Endothelial cell of umbilical vein (primary cell): ENCODE data around the gene UGT2B15. TPM values are rescaled to one million over a fixed set of nuclear protein-coding genes. Genes with fewer than 3 reads are reported as not detected.

Experiments used
- BruUV-seq: library from RNA; stranded (reverse); fragments of 400-500 nt; replicated peaks from 2 replicates; lab custom pipeline; 2021; lab: Mats Ljungman, UMichigan
- CTCF ChIA-PET: fragments of 300-600, 350-600 bp; sonication (Branson Sonifier 250); formaldehyde crosslinking; loops from one replicate; lab custom pipeline; 2021; ENCODE audit warnings: antibody characterized with exemption, inconsistent platforms; lab: Charles Lee
- POLR2A ChIA-PET: fragments of 300-600, 350-600 bp; sonication (Branson Sonifier 250); formaldehyde crosslinking; loops from one replicate; lab custom pipeline; 2021; ENCODE audit warnings: antibody characterized with exemption, inconsistent platforms; lab: Charles Lee
- DNase-seq: peaks from one replicate; pipeline ENCODE4 v3.0.0-alpha.2; 2011; ENCODE audit warnings: low read depth, low spot score
- FAIRE-seq: peaks from 2 replicates; lab custom pipeline; 2011; peaks lifted over from hg19 to GRCh38; lab: Jason Lieb, UNC
- H2AFZ ChIP-seq: 2 replicates; pipeline ENCODE4 v1.6.0; 2012; ENCODE audit warnings: low read depth, low read length, control low read depth, inconsistent platforms
- H3K27ac ChIP-seq: 2 replicates; pipeline ENCODE4 v1.5.1; 2011; ENCODE audit warnings: low read depth, mild to moderate bottlenecking, control low read depth, low read length, moderate library complexity; ENCODE audit not compliant: insufficient read depth
- H3K27me3 ChIP-seq, 2 experiments: 2 replicates each; pipeline versions ENCODE4 v1.6.0 to v1.6.1; 2011; ENCODE audit warnings: low read length in 2 of 2, mixed read lengths in 1 of 2; ENCODE audit not compliant: control insufficient read depth in 2 of 2, insufficient read depth in 2 of 2
- H3K36me3 ChIP-seq, 2 experiments: 2 replicates in 1 of 2; 3 replicates in 1 of 2; pipeline ENCODE4 v1.5.1; 2011; ENCODE audit warnings: low read length in 2 of 2, mild to moderate bottlenecking in 1 of 2, moderate library complexity in 1 of 2; ENCODE audit not compliant: control insufficient read depth in 2 of 2, insufficient read depth in 2 of 2; ENCODE audit errors: extremely low read depth in 1 of 2
- H3K4me1 ChIP-seq: 3 replicates; pipeline ENCODE4 v1.5.1; 2011; ENCODE audit warnings: mild to moderate bottlenecking, low read length; ENCODE audit not compliant: control insufficient read depth, insufficient read depth; ENCODE audit errors: extremely low read depth
- H3K4me2 ChIP-seq: 2 replicates; pipeline ENCODE4 v1.6.1; 2011; ENCODE audit warnings: low read length, control low read depth, mixed read lengths; ENCODE audit not compliant: insufficient read depth
- H3K4me3 ChIP-seq, 3 experiments: fragments of 200-600 bp in 1 of 3; sonication (generic), shearing (Covaris generic) in 1 of 3; replicated peaks in 1 of 3; 2 replicates each; pipeline ENCODE4 v1.5.1; 2011 to 2016; ENCODE audit warnings: control low read depth in 3 of 3, low read length in 3 of 3, mild to moderate bottlenecking in 2 of 3, inconsistent platforms in 1 of 3, low read depth in 1 of 3, moderate library complexity in 1 of 3; ENCODE audit not compliant: insufficient read depth in 1 of 3
- H3K79me2 ChIP-seq: 2 replicates; pipeline ENCODE4 v1.6.0; 2012; ENCODE audit warnings: low read length, inconsistent platforms; ENCODE audit not compliant: control insufficient read depth, insufficient read depth
- H3K9ac ChIP-seq: replicated peaks from 2 replicates; pipeline ENCODE3; 2011; ENCODE audit warnings: low read length, control low read depth; ENCODE audit not compliant: insufficient read depth; ENCODE audit errors: extremely low read depth
- H3K9me1 ChIP-seq: replicated peaks from 3 replicates; pipeline ENCODE4 v1.6.0; 2011; ENCODE audit warnings: mild to moderate bottlenecking, low read length; ENCODE audit not compliant: control insufficient read depth, insufficient read depth; ENCODE audit errors: extremely low read depth
- H3K9me3 ChIP-seq: replicated peaks from 2 replicates; pipeline ENCODE4 v1.5.1; 2012; ENCODE audit warnings: low read length, inconsistent platforms; ENCODE audit not compliant: control insufficient read depth, insufficient read depth
- H4K20me1 ChIP-seq: replicated peaks from 2 replicates; pipeline ENCODE3; 2011; ENCODE audit warnings: mild to moderate bottlenecking, low read length; ENCODE audit not compliant: control insufficient read depth, insufficient read depth; ENCODE audit errors: extremely low read depth
- CTCF ChIP-seq, 2 donors: IDR thresholded peaks; 1 replicate in 1 of 2; 2 replicates in 1 of 2; pipeline ENCODE4 v1.5.1; 2011; ENCODE audit warnings: low read length in 2 of 2, mild to moderate bottlenecking in 2 of 2, moderate library complexity in 2 of 2, control low read depth in 1 of 2, inconsistent platforms in 1 of 2, low read depth in 1 of 2; ENCODE audit not compliant: insufficient read depth in 1 of 2; ENCODE audit errors: extremely low read depth in 1 of 2
- EZH2 ChIP-seq: IDR thresholded peaks from 2 replicates; pipeline ENCODE4 v1.6.1; 2012; ENCODE audit warnings: borderline replicate concordance, low read depth, mild to moderate bottlenecking, moderate library complexity, low read length, inconsistent platforms; ENCODE audit not compliant: severe bottlenecking
- MAX ChIP-seq: IDR thresholded peaks from 2 replicates; pipeline ENCODE4 v1.6.1; 2011; ENCODE audit not compliant: insufficient read depth, insufficient read length
- MYC ChIP-seq: IDR thresholded peaks from one replicate; pipeline ENCODE4 v1.6.1; 2011; ENCODE audit warnings: mild to moderate bottlenecking, low read depth, low read length
- POLR2AphosphoS5 ChIP-seq: IDR thresholded peaks from 2 replicates; pipeline ENCODE4 v1.6.1; 2012; ENCODE audit warnings: low read depth, mild to moderate bottlenecking, control low read depth, low read length, moderate library complexity; ENCODE audit not compliant: insufficient read depth
- dilution Hi-C: fragments of 300-500 bp; cut with MboI; formaldehyde crosslinking; loops from one replicate; pipeline ENCODE4 v1.15.0; 2019; ENCODE audit warnings: low sequenced_read_pairs; ENCODE audit not compliant: extremely low pct_ligation_motif_present
- intact Hi-C: fragments of 100-400 bp; cut with micrococcal nuclease; formaldehyde crosslinking; loops from one replicate; pipeline ENCODE4 v1.10.0; 2022
- polyA plus RNA-seq, 4 experiments: library from polyadenylated mRNA; depleted of rRNA in 3 of 4; stranded (reverse) in 3 of 4; unstranded in 1 of 4; fragments of >200 nt; gene quantifications; 2 replicates each; pipeline versions ENCODE4 v1.2.1 to v1.2.3, GENCODE V29; 2011 to 2012; ENCODE audit warnings: missing spikeins in 1 of 4
- total RNA-seq: library from RNA; stranded (reverse); gene quantifications from 2 replicates; pipeline ENCODE4 v1.2.3, GENCODE V29; 2021

UGT2B15 gene
- total and polyA plus RNA-seq, 2 donors (not counting 3 experiments of a cell fraction or from before 2014, with no cell fraction given), result not detected

GRCh38 chr4:68718447-68719074 is 48.1 kb upstream of the UGT2B15 start:
- dilution Hi-C loops, result no loop called here

More at GRCh38 chr4:68718447-68719074, 48.1 kb upstream of the UGT2B15 start:
- H3K9ac ChIP-seq, result no peak overlapping the region
- H3K27ac ChIP-seq, result no peak overlapping the region
- H3K4me1 ChIP-seq, result no peaks in the 10 kb centered on the region
- H3K27me3 ChIP-seq, result no peaks in the 10 kb centered on the region
- H3K9me3 ChIP-seq, result peaks cover 1% of the 10 kb centered on the region
- intact Hi-C loops, result no loop called here
- TF ChIP-seq CTCF (IDR thresholded peaks at IDR 0.05; ENCODE audit: extremely low read depth in 1 of 2, insufficient read depth in 1 of 2, low read depth in 1 of 2, low read length in 2 of 2) (no peak), MAX (no peak), MYC (no peak), POLR2AphosphoS5 (no peak), EZH2 (no peak)
- CTCF ChIA-PET, result no interaction called here
- H3K4me3 ChIP-seq, result no peak overlapping the region
- no peak for DNase-seq
- no peaks in the 10 kb centered on the region for H4K20me1 ChIP-seq
- no TSS peak for BruUV-seq
- no peaks in the 10 kb centered on the region for H3K9me1 ChIP-seq
- no peak overlapping the region for H3K4me2 ChIP-seq
- no peaks in the 10 kb centered on the region for H3K36me3 ChIP-seq
- H2AFZ ChIP-seq, result no peak overlapping the region
- H3K79me2 ChIP-seq, result no peaks in the 10 kb centered on the region
- FAIRE-seq, result no peak
- POLR2A ChIA-PET, result no interaction called here
